HG03520 (cell line): Measurements from ENCODE around the gene OIT3.
"Not testable (repeated sequence)": the region's sequence is repeated elsewhere in the genome, so short reads cannot be mapped to it uniquely, and the experiment has no call there.

Source experiments
- ATAC-seq: cut with Tn5 transposase; IDR thresholded peaks from one replicate; pipeline ENCODE4 v1.9.1; 2021; ENCODE audit warnings: mild to moderate bottlenecking, moderate library complexity; ENCODE audit not compliant: unreplicated experiment

OIT3 gene

GRCh38 chr10:72899545-72899944, 6.0 kb downstream of the OIT3 start:
- no peak for ATAC-seq

DNA sequence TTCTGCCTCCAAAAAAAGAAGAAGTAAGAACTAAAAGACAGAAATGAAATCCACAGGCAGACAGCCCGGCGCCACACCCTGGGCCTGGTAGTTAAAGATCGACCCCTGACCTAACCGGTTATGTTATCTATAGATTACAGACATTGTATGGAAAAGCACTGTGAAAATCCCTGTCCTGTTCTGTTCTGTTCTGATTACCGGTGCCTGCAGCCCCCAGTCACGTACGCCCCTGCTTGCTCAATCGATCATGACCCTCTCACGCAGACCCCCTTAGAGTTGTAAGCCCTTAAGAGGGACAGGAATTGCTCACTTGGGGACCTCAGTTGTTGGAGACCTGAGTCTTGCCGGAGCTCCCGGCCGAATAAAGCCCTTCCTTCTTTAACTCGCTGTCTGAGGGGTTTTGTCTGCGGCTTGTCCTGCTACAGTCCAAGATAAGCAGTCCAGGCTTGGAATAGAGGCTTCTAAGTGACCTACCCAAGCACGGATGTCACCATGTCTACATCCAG, 10.5 kb downstream of the OIT3 start:
- ATAC-seq: not testable (repeated sequence)

GRCh38 chr10:72904806-72905205, 11.3 kb downstream of the OIT3 start:
- ATAC-seq: no peak

GRCh38 chr10:72906446-72906845, 12.9 kb downstream of the OIT3 start:
- no peak for ATAC-seq

DNA sequence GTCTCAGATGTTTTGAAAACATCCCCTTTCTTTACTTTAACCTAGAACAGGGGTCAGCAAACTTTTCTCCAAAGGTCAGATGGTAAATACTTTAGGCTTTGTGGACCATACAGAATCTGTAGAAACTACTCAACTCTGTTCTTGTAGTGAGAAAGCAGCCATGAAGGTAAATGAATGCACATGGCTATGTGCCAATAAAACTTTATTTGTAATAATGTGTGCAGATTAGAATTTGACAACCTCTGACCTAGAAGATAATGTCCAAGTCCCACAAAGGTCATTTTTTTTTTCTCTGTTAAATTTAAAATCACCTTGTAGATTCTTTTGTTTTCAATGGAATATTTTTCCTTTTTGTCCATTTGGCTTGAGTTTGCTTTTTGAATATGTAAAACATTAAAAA, 17.2 kb downstream of the OIT3 start:
- no peak for ATAC-seq

GRCh38 chr10:72911758-72912157, 18.2 kb downstream of the OIT3 start:
- no peak for ATAC-seq

GRCh38 chr10:72912736-72913135, 19.2 kb downstream of the OIT3 start:
- ATAC-seq: no peak

DNA sequence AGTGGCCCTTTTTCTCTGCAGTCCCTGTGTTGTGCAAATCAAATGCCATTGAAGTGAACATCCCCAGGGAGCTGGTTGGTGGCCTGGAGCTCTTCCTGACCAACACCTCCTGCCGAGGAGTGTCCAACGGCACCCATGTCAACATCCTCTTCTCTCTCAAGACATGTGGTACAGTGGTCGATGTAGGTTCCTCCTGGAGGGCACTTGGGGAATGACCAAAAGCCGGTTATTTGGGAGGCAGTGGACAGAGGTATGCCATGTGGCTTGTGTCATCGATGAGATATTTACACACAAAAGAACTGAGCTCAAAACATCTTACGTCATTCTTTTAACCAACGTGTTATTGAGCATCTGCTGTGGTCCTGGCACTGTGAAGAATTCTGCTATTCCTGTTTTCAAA, 19.7 kb downstream of the OIT3 start:
- no peak for ATAC-seq

DNA sequence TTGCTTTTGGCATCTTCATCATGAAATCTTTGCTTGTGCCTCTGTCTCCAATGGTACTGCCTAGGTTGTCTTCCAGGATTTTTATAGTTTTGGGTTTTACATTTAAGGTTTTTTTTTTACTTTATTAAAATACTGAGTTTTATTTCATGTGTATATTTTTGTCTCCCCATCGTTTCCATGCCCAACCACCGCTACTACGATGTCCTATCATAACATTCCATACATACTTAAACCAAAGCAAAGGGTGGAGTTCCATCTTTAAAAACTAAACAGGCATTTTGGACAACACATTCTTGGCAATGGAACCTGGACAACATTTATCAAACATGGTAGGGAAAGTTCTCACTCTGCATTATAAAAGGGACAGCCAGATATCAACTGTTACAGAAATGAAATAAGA, 23.7 kb downstream of the OIT3 start:
- not testable (repeated sequence) for ATAC-seq

- ATAC-seq: not testable (repeated sequence)
These were observed 24.3 kb downstream of the OIT3 start for GRCh38 chr10:72917803-72918332.

DNA sequence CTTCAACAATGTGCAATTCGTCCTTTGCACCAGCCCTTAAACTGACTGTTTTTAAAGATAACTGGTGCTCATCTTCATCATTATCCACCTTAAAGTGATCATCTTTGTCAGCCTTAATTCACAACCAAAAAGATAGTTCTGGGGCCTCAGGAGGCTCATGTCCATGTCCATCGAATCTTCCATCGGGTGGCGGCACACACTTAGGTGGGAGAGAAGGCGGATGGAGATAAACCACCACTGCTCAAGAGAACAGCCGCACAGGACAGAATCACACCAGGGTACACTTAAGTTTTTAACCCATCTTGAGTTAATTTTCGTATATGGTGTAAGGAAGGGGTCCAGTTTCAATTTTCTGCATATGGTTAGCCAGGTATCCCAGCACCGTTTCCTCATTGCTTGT, 24.8 kb downstream of the OIT3 start:
- ATAC-seq: no peak

- not testable (repeated sequence) for ATAC-seq
These were observed 27.7 kb downstream of the OIT3 start for GRCh38 chr10:72921147-72921683.

GRCh38 chr10:72924351-72924750, 30.8 kb downstream of the OIT3 start:
- no peak for ATAC-seq

- no peak for ATAC-seq
These were observed 32.5 kb downstream of the OIT3 start for GRCh38 chr10:72925951-72926465.

GRCh38 chr10:72927485-72927884, 33.9 kb downstream of the OIT3 start:
- ATAC-seq: no peak

- no peak for ATAC-seq
These were observed 35.3 kb downstream of the OIT3 start for GRCh38 chr10:72928798-72929197.

DNA sequence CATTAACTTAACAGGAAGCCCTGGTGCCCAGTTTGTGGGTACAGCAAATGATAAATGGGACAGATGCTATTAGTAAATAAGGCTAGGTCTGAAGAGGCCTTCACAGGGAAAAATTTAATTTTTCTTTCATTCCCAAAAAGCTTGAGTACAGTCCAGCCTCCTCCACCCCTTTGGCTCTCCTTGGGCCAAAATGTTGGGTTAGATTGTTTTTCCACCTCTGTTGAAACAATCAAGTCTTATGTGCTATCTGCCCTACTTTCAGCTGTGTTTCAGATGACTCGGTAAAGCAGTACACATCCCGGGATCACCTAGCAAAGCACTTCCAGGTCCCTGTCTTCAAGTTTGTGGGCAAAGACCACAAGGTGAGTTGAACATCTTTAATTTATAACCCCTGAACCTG, 36.7 kb downstream of the OIT3 start:
- no peak for ATAC-seq

DNA sequence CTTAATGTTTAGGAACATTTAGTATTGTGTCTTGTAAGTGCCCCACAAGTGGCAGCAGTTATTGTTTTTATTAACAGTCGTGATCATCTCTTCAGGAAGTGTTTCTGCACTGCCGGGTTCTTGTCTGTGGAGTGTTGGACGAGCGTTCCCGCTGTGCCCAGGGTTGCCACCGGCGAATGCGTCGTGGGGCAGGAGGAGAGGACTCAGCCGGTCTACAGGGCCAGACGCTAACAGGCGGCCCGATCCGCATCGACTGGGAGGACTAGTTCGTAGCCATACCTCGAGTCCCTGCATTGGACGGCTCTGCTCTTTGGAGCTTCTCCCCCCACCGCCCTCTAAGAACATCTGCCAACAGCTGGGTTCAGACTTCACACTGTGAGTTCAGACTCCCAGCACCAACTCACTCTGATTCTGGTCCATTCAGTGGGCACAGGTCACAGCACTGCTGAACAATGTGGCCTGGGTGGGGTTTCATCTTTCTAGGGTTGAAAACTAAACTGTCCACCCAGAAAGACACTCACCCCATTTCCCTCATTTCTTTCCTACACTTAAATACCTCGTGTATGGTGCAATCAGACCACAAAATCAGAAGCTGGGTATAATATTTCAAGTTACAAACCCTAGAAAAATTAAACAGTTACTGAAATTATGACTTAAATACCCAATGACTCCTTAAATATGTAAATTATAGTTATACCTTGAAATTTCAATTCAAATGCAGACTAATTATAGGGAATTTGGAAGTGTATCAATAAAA, 38.9 kb downstream of the OIT3 start:
- ATAC-seq: no peak

DNA sequence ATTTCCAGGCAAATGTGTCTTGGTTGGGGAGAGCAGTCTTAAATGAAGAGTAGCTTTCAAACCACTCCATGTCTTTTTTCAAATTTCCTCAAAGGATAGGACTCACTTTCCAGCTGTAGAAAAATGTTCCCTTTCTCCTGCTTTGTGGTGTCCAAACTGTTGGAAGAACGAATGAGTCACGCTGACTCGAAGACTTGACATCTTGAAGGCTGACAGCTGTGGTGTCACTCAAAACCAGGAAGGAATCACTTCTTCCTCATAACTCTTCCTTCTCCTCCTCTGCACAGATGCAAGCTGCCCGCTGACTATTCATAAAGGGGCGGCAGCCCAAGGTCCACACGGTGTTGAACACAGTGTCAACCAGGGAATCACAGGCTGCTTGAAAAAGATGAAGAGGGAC, 41.8 kb downstream of the OIT3 start:
- ATAC-seq: no peak

DNA sequence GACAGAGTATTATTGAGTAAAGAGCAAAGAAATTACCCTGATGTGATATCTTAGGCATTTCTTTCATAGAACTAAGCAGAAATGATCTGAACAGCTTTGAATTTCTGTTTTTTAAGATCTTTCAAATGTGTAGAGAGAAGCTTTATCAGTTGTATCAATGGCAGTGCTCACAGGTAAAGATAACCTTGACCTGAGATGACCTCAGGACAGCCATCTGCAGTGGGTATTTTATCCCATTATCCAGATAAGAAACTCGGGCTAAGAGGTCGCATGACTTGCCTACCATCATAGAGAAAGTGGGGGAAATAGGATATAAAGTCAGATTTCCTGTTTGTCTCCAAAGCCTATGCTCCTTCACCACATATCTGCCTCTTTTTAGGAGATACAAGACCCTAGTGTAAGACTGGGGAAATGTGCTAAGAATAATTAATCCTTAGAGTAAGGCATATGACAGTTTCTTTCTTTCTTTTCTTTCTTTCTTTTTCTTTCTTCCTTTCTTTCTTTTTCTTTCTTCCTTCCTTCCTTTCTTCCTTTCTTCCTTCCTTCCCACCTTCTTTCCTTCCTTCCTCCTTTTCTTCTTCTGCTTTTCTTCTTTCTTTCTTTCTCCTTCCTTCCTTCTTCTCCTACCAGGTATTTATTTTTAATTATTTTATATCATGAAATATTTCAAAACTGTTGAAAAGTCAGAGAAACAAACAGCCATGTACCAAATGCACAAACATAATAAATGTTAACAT, 50.1 kb downstream of the OIT3 start:
- no peak for ATAC-seq

- ATAC-seq: no peak
These were observed 53.4 kb downstream of the OIT3 start for GRCh38 chr10:72946963-72947362.
